Thymus (tissue), 11 donors: Measurements from ENCODE around the gene MYADML2. TPM values are rescaled to one million over a fixed set of nuclear protein-coding genes. Genes with fewer than 3 reads are reported as not detected.
A peak's percentile ranks its signal among the peaks of the same experiment; 100 is the strongest.

Experiments
- DNase-seq, 9 donors: peaks; one replicate each; pipeline ENCODE4 v3.0.0-alpha.2; 2013; ENCODE audit warnings: low spot score in 9 of 9, low read depth in 6 of 9, missing footprints in 1 of 9
- H3K27ac ChIP-seq, 2 donors: one replicate each; pipeline ENCODE4 v1.5.1; 2013; ENCODE audit warnings: control low read depth in 1 of 2, low read depth in 1 of 2, low read length in 1 of 2, mild to moderate bottlenecking in 1 of 2, moderate library complexity in 1 of 2
- H3K27me3 ChIP-seq, 2 donors: one replicate each; pipeline ENCODE4 v1.5.1; 2013; ENCODE audit warnings: low read length in 1 of 2; ENCODE audit not compliant: control insufficient read depth in 2 of 2, insufficient read depth in 1 of 2
- H3K36me3 ChIP-seq, 2 donors: one replicate each; pipeline ENCODE4 v1.5.1; 2013; ENCODE audit warnings: low read length in 1 of 2, mild to moderate bottlenecking in 1 of 2, moderate library complexity in 1 of 2; ENCODE audit not compliant: control insufficient read depth in 2 of 2, insufficient read depth in 2 of 2
- H3K4me1 ChIP-seq, 2 donors: one replicate each; pipeline ENCODE4 v1.5.1; 2013; ENCODE audit warnings: low read length in 2 of 2; ENCODE audit not compliant: control insufficient read depth in 2 of 2, insufficient read depth in 2 of 2
- H3K4me3 ChIP-seq, 2 donors: one replicate each; pipeline ENCODE4 v1.5.1; 2013; ENCODE audit warnings: low read length in 2 of 2, control low read depth in 1 of 2, mild to moderate bottlenecking in 1 of 2
- H3K9me3 ChIP-seq, 2 donors: one replicate each; pipeline ENCODE4 v1.5.1; 2013; ENCODE audit warnings: low read length in 1 of 2, mild to moderate bottlenecking in 1 of 2; ENCODE audit not compliant: control insufficient read depth in 2 of 2, insufficient read depth in 1 of 2
- WGBS: extraction: QIAGEN DNeasy Blood & Tissue Kit; methylation state at CpG from one replicate; pipeline ENCODE4 v1.1.7; 2013; 5-methylcytosine and 5-hydroxymethylcytosine counted together
- polyA plus RNA-seq: library from polyadenylated mRNA; stranded (reverse); fragments of 200-250 nt; gene quantifications from one replicate; pipeline ENCODE4 v1.2.3, GENCODE V29; 2013
- total RNA-seq: library from RNA; stranded (reverse); fragments of 120-200 nt; gene quantifications from one replicate; pipeline ENCODE4 v1.2.4, GENCODE V29; 2013
- donor health status: healthy.

Gene MYADML2
- total and polyA plus RNA-seq, 2 donors: 0.05 to 0.07 TPM

DNA sequence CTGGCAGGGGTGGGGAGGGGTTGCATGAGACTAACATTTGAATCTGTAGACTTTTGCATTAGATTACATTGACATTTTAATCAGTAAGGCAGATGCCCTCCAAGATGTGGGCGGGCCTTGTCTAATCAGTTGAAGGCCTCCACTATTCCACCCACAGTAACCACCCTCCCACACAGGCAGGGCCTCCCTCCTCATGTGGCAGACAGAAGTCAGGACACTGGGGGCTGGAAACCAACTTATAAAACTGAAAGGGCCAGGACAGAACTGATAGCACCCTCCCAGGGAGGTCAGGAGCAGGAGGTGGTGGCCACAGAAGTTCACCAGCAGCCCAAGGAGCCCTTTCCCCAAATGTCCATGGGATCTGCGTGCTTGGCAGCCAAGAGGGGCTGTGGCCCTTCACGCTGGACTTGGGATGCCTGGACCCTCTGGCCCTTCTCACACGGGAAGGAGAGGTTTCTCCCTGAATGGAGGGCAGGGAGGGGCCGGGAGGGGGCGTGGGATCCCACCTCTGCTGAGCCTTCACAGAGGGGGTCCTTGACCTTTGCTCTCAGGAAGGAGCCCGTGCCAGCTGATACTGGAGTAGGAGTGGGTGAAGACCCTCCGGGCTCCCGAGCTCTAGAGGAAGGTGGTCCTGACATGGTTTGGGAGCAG lies 14.6 kb downstream of the MYADML2 start:
- Histone ChIP-seq H3K9me3 (peaks cover 0 to 11% of the 10 kb centered on the region in 2 donors), H3K27ac (no peak overlapping the region), H3K36me3 (no peaks in the 10 kb centered on the region), H3K4me1 (peaks cover 15 to 32% of the 10 kb centered on the region in 2 donors), H3K4me3 (no peak overlapping the region), H3K27me3 (peaks cover 20 to 68% of the 10 kb centered on the region in 2 donors)
- no peak for DNase-seq
- 97% methylated on average over 9 of the region's 9 CpGs for WGBS

- Histone ChIP-seq H3K36me3 (no peaks in the 10 kb centered on the region), H3K27ac (no peak overlapping the region), H3K9me3 (peaks cover 0 to 8% of the 10 kb centered on the region in 2 donors), H3K4me3 (no peak overlapping the region), H3K27me3 (peaks cover 20 to 63% of the 10 kb centered on the region in 2 donors), H3K4me1 (peaks cover 12 to 28% of the 10 kb centered on the region in 2 donors)
- WGBS: 67% methylated on average over 15 of the region's 15 CpGs
- no peak for DNase-seq
Measured at GRCh38 chr17:81931557-81932332, 15.3 kb downstream of the MYADML2 start.

GRCh38 chr17:81931189-81931556 lies 15.9 kb downstream of the MYADML2 start:
- WGBS: 85% methylated on average over 13 of the region's 13 CpGs
- Histone ChIP-seq H3K4me3 (no peak overlapping the region), H3K9me3 (peaks cover 0 to 8% of the 10 kb centered on the region in 2 donors), H3K27ac (peak overlapping the region in 1 of 2 donors; percentile 10), H3K27me3 (peaks cover 20 to 58% of the 10 kb centered on the region in 2 donors), H3K36me3 (no peaks in the 10 kb centered on the region), H3K4me1 (peaks cover 14 to 29% of the 10 kb centered on the region in 2 donors)
- DNase-seq: no peak

GRCh38 chr17:81930142-81931125 lies 16.6 kb downstream of the MYADML2 start:
- H3K27ac ChIP-seq: peak overlapping the region in 1 of 2 donors; percentile 10
- H3K4me3 ChIP-seq: no peak overlapping the region
- 79% methylated on average over 20 of the region's 20 CpGs for WGBS
- no peaks in the 10 kb centered on the region for H3K36me3 ChIP-seq
- DNase-seq: peak in 1 of 9 donors; percentile 30
- H3K27me3 ChIP-seq: peaks cover 20 to 53% of the 10 kb centered on the region in 2 donors
- peaks cover 0 to 8% of the 10 kb centered on the region in 2 donors for H3K9me3 ChIP-seq
- H3K4me1 ChIP-seq: peaks cover 16 to 35% of the 10 kb centered on the region in 2 donors

GRCh38 chr17:81929253-81930141 lies 17.5 kb downstream of the MYADML2 start:
- Histone ChIP-seq H3K9me3 (peaks cover 0 to 8% of the 10 kb centered on the region in 2 donors), H3K27ac (no peak overlapping the region), H3K4me3 (peak overlapping the region in 1 of 2 donors; percentile 27), H3K4me1 (peaks cover 24 to 44% of the 10 kb centered on the region in 2 donors), H3K27me3 (peaks cover 20 to 47% of the 10 kb centered on the region in 2 donors), H3K36me3 (no peaks in the 10 kb centered on the region)
- no peak for DNase-seq
- 94% methylated on average over 31 of the region's 31 CpGs for WGBS

GRCh38 chr17:81928544-81929252 lies 18.3 kb downstream of the MYADML2 start:
- no peak overlapping the region for H3K27ac ChIP-seq
- H3K36me3 ChIP-seq: no peaks in the 10 kb centered on the region
- peaks cover 20 to 52% of the 10 kb centered on the region in 2 donors for H3K27me3 ChIP-seq
- H3K4me3 ChIP-seq: peak overlapping the region; percentile 27 to 92
- WGBS: 24% methylated on average over 44 of the region's 44 CpGs
- DNase-seq: no peak
- peaks cover 0 to 8% of the 10 kb centered on the region in 2 donors for H3K9me3 ChIP-seq
- peaks cover 31 to 52% of the 10 kb centered on the region in 2 donors for H3K4me1 ChIP-seq

DNA sequence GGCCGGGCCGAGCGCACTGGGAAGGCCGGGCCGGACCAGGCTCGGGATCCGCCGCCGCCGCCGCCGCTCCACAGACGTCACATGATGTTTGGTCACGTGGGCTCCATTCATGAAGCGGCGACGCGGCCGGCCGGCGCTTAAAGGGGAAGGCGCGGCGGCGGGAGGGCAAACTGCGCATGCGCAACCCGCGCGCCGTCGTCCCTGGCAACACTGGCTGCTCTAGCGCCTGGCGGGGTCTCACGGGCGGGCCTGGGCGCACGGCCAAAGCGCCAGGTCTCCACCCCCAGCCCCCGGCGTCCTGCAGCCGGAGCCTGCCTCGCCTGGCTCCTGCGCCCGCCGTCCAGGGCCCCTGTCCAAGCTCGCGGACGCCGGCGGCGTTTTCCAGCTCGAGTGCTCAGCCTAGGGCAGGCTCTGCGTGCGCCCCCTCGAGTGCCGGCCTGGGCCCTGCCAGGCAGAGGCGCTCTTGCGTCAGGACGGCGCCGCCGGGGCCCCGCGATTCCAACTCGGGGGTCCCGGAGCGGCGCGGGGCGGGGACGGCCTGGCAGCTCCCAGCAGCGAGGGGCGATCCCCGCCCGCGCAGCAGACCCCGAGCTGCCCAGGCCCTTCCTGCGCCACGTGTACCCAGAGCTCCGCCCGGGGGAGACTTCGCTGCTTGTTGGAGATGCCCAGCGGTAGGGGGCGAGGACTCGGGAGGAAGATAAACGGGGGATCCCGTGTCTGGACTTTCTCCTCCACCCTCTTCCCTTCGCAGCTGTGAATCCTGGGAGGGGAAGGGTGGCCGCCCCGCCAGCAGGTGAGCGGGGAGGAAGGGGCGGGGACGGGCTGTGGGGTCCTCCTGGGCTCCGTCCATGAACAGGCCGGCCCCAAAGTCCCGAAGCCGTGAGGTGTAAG lies 19.1 kb downstream of the MYADML2 start, which contains the start of gene MAFG:
Gene MAFG (minus strand): TSS at position 83 of the 891 bp plus-strand sequence. CDS start 4,550 bp downstream, outside the sequence.
- peak within 1 kb of the TSS; percentile 59 to 92 for H3K4me3 ChIP-seq
- WGBS: 1% methylated on average over 98 of the region's 98 CpGs
- H3K4me1 ChIP-seq: peaks cover 35 to 54% of the 10 kb centered on the region in 2 donors

More for the DNA sequence above, 19.1 kb downstream of the MYADML2 start, which contains the start of gene MAFG:
- DNase-seq: peak; percentile 65 to 97 (median 91)
- peaks cover 0 to 8% of the 10 kb centered on the region in 2 donors for H3K9me3 ChIP-seq
- H3K27me3 ChIP-seq: peaks cover 20 to 55% of the 10 kb centered on the region in 2 donors
- peaks cover under 1% of the 10 kb centered on the region in 2 donors for H3K36me3 ChIP-seq
- H3K27ac ChIP-seq: peak within 1 kb of the TSS; percentile 76 to 78
